Epithelial cell of proximal tubule (primary cell): ENCODE results near the gene UBAP1L. TPM values are rescaled to one million over a fixed set of nuclear protein-coding genes. Genes with fewer than 3 reads are reported as not detected.

Source experiments
- DNase-seq: peaks from one replicate; pipeline ENCODE4 v3.0.0-alpha.2; 2011; ENCODE audit warnings: low read depth
- H3K4me3 ChIP-seq: 2 replicates; pipeline ENCODE4 v1.5.1; 2011; ENCODE audit warnings: low read depth, mild to moderate bottlenecking, low read length
- CTCF ChIP-seq: conservative IDR thresholded peaks from 2 replicates; pipeline ENCODE4 v1.5.1; 2012; ENCODE audit warnings: low read depth, mild to moderate bottlenecking, low read length
- total RNA-seq: library from RNA; depleted of rRNA; stranded (reverse); fragments of >200 nt; gene quantifications from 2 replicates; pipeline ENCODE4 v1.2.3, GENCODE V29; 2015

UBAP1L gene
- total RNA-seq, 1 donor from 2014 or later = 0.23 TPM

- no peak for TF ChIP-seq CTCF
- DNase-seq = no peak
- H3K4me3 ChIP-seq = no peak overlapping the region
These were observed 42.4 kb downstream of the UBAP1L start for GRCh38 chr15:65072617-65073016.

GRCh38 chr15:65072027-65072426 lies 43.0 kb downstream of the UBAP1L start:
- no peak overlapping the region for H3K4me3 ChIP-seq
- no peak for TF ChIP-seq CTCF
- no peak for DNase-seq

GRCh38 chr15:65071381-65071811 lies 43.6 kb downstream of the UBAP1L start:
- TF ChIP-seq CTCF = no peak
- no peak for DNase-seq
- no peak overlapping the region for H3K4me3 ChIP-seq

- TF ChIP-seq CTCF = no peak
- no peak for DNase-seq
- no peak overlapping the region for H3K4me3 ChIP-seq
These were observed 45.0 kb downstream of the UBAP1L start for GRCh38 chr15:65069779-65070546.

GRCh38 chr15:65069179-65069578 lies 45.8 kb downstream of the UBAP1L start:
- H3K4me3 ChIP-seq = no peak overlapping the region
- no peak for TF ChIP-seq CTCF
- no peak for DNase-seq

GRCh38 chr15:65068403-65068788 lies 46.6 kb downstream of the UBAP1L start:
- no peak for DNase-seq
- no peak for TF ChIP-seq CTCF
- no peak overlapping the region for H3K4me3 ChIP-seq
